ENCODE measurements around the gene OR2T33. TPM values are rescaled to one million over a fixed set of nuclear protein-coding genes. Genes with fewer than 3 reads are reported as not detected.
A peak's percentile ranks its signal among the peaks of the same experiment; 100 is the strongest.
"Not testable (repeated sequence)": the region's sequence is repeated elsewhere in the genome, so short reads cannot be mapped to it uniquely, and the experiment has no call there.

OR2T33 gene
- 1 to 10 TPM in 1 of 6 donors, not detected in 5; 1.6 TPM for polyA plus RNA-seq (ENCODE audit: low read depth in 6 of 6)

- no peak for ATAC-seq (ENCODE audit: low read depth in 2 of 2)
- H3K36me3 Mint-ChIP-seq = no peaks in the 10 kb centered on the region
- peak within 1 kb of the TSS in 1 of 6 donors; percentile 1 for H3K27ac Mint-ChIP-seq
- no peak for DNase-seq
- H3K4me1 Mint-ChIP-seq = no peaks in the 10 kb centered on the region
- H3K4me3 Mint-ChIP-seq = no peak within 1 kb of the TSS
- peaks cover 0 to 5% (median 0%) of the 10 kb centered on the region in 7 donors for H3K9me3 Mint-ChIP-seq
- H3K27me3 Mint-ChIP-seq = no peaks in the 10 kb centered on the region
These were observed at the start of gene OR2T33 for GRCh38 chr1:248277876-248278275. OR2T33 (minus strand) TSS chr1:248277976; CDS start chr1:248273814, 4,162 bp downstream.

GRCh38 chr1:248324468-248324867 is 46.7 kb upstream of the OR2T33 start, which contains the start of gene OR2M7:
OR2M7 (minus strand) TSS chr1:248324568; CDS start chr1:248324568, 0 bp downstream.
- no peak within 1 kb of the TSS for H3K4me3 Mint-ChIP-seq
- no peaks in the 10 kb centered on the region for H3K36me3 Mint-ChIP-seq
- peaks cover 0 to 6% (median 0%) of the 10 kb centered on the region in 7 donors for H3K9me3 Mint-ChIP-seq
- H3K27me3 Mint-ChIP-seq = peaks cover 0 to 8% (median 5%) of the 10 kb centered on the region in 3 donors
- ATAC-seq (ENCODE audit: low read depth in 2 of 2) = no peak
- H3K4me1 Mint-ChIP-seq = no peaks in the 10 kb centered on the region
- peak within 1 kb of the TSS in 1 of 6 donors; percentile 11 for H3K27ac Mint-ChIP-seq
- no peak for DNase-seq

- Mint-ChIP-seq H3K9me3 (peaks cover 5 to 43% (median 30%) of the 10 kb centered on the region in 7 donors), H3K36me3 (peaks cover 0 to 18% of the 10 kb centered on the region in 2 donors), H3K4me3 (no peak overlapping the region), H3K27me3 (peaks cover 0 to 22% (median 18%) of the 10 kb centered on the region in 3 donors), H3K4me1 (no peaks in the 10 kb centered on the region), H3K27ac (no peak overlapping the region)
- DNase-seq (no peak), ATAC-seq (ENCODE audit: low read depth in 2 of 2) (no peak)
These were observed 39.0 kb upstream of the OR2T33 start for GRCh38 chr1:248316796-248317195.

- not testable (repeated sequence) for H3K27ac Mint-ChIP-seq; H3K4me3 Mint-ChIP-seq; DNase-seq; H3K4me1 Mint-ChIP-seq; ATAC-seq (ENCODE audit: low read depth in 2 of 2); H3K27me3 Mint-ChIP-seq; H3K9me3 Mint-ChIP-seq; H3K36me3 Mint-ChIP-seq
These were observed 29.0 kb upstream of the OR2T33 start for GRCh38 chr1:248306740-248307139.

GRCh38 chr1:248306103-248306502 is 28.3 kb upstream of the OR2T33 start:
- no peak overlapping the region for H3K4me3 Mint-ChIP-seq
- ATAC-seq (ENCODE audit: low read depth in 2 of 2) = no peak
- H3K4me1 Mint-ChIP-seq = no peaks in the 10 kb centered on the region
- H3K27ac Mint-ChIP-seq = no peak overlapping the region
- peaks cover 0 to 3% (median 0%) of the 10 kb centered on the region in 3 donors for H3K27me3 Mint-ChIP-seq
- H3K36me3 Mint-ChIP-seq = no peaks in the 10 kb centered on the region
- H3K9me3 Mint-ChIP-seq = peaks cover 0 to 2% (median 0%) of the 10 kb centered on the region in 7 donors
- DNase-seq = no peak

- not testable (repeated sequence) for H3K9me3 Mint-ChIP-seq; ATAC-seq (ENCODE audit: low read depth in 2 of 2); DNase-seq; H3K4me3 Mint-ChIP-seq; H3K27me3 Mint-ChIP-seq; H3K36me3 Mint-ChIP-seq; H3K27ac Mint-ChIP-seq; H3K4me1 Mint-ChIP-seq
These were observed 27.9 kb upstream of the OR2T33 start for GRCh38 chr1:248305672-248306071.

GRCh38 chr1:248303324-248303723 is 25.5 kb upstream of the OR2T33 start, which contains the start of gene OR2T12:
OR2T12 (minus strand) TSS chr1:248303424; CDS start chr1:248295578, 7,846 bp downstream.
- DNase-seq = no peak
- peaks cover 0 to 3% (median 0%) of the 10 kb centered on the region in 3 donors for H3K27me3 Mint-ChIP-seq
- no peak within 1 kb of the TSS for H3K4me3 Mint-ChIP-seq
- H3K4me1 Mint-ChIP-seq = no peaks in the 10 kb centered on the region
- ATAC-seq (ENCODE audit: low read depth in 2 of 2) = no peak
- peaks cover 0 to 12% (median 0%) of the 10 kb centered on the region in 7 donors for H3K9me3 Mint-ChIP-seq
- no peaks in the 10 kb centered on the region for H3K36me3 Mint-ChIP-seq
- H3K27ac Mint-ChIP-seq = no peak within 1 kb of the TSS

- no peaks in the 10 kb centered on the region for H3K36me3 Mint-ChIP-seq
- H3K4me1 Mint-ChIP-seq = peaks cover 4 to 7% (median 5%) of the 10 kb centered on the region in 3 donors
- no peak for ATAC-seq (ENCODE audit: low read depth in 2 of 2)
- no peak overlapping the region for H3K4me3 Mint-ChIP-seq
- DNase-seq = no peak
- H3K27me3 Mint-ChIP-seq = no peaks in the 10 kb centered on the region
- H3K9me3 Mint-ChIP-seq = peaks cover 0 to 6% (median 0%) of the 10 kb centered on the region in 7 donors
- H3K27ac Mint-ChIP-seq = peak overlapping the region in 1 of 6 donors; percentile 7
These were observed 10.6 kb upstream of the OR2T33 start for GRCh38 chr1:248288391-248288790.

- H3K36me3 Mint-ChIP-seq; H3K27ac Mint-ChIP-seq; H3K4me1 Mint-ChIP-seq; ATAC-seq (ENCODE audit: low read depth in 2 of 2); DNase-seq; H3K27me3 Mint-ChIP-seq; H3K9me3 Mint-ChIP-seq; H3K4me3 Mint-ChIP-seq: not testable (repeated sequence)
These were observed 4.6 kb downstream of the OR2T33 start for GRCh38 chr1:248273225-248273624.

GRCh38 chr1:248268178-248268577 is 9.6 kb downstream of the OR2T33 start:
- no peaks in the 10 kb centered on the region for H3K27me3 Mint-ChIP-seq
- no peaks in the 10 kb centered on the region for H3K4me1 Mint-ChIP-seq
- H3K9me3 Mint-ChIP-seq = peaks cover 0 to 12% (median 5%) of the 10 kb centered on the region in 7 donors
- no peak overlapping the region for H3K4me3 Mint-ChIP-seq
- no peak for ATAC-seq (ENCODE audit: low read depth in 2 of 2)
- DNase-seq = no peak
- H3K27ac Mint-ChIP-seq = no peak overlapping the region
- H3K36me3 Mint-ChIP-seq = no peaks in the 10 kb centered on the region

- not testable (repeated sequence) for H3K27ac Mint-ChIP-seq; ATAC-seq (ENCODE audit: low read depth in 2 of 2); H3K4me1 Mint-ChIP-seq; H3K27me3 Mint-ChIP-seq; H3K4me3 Mint-ChIP-seq; DNase-seq
- peaks cover 10 to 12% of the 10 kb centered on the region in 2 donors for H3K36me3 Mint-ChIP-seq
- H3K9me3 Mint-ChIP-seq = peaks cover 5 to 31% (median 15%) of the 10 kb centered on the region in 7 donors
These were observed 18.5 kb downstream of the OR2T33 start for GRCh38 chr1:248259309-248259708.

- DNase-seq (peak; percentile 12), ATAC-seq (ENCODE audit: low read depth in 2 of 2) (no peak)
- Mint-ChIP-seq H3K4me1 (peaks cover 3 to 5% (median 4%) of the 10 kb centered on the region in 3 donors), H3K27ac (no peak overlapping the region), H3K4me3 (peak overlapping the region in 2 of 8 donors; percentile 32 to 61), H3K27me3 (peaks cover 8 to 13% (median 9%) of the 10 kb centered on the region in 3 donors), H3K9me3 (peaks cover 0 to 5% (median 2%) of the 10 kb centered on the region in 7 donors), H3K36me3 (no peaks in the 10 kb centered on the region)
These were observed 34.6 kb downstream of the OR2T33 start for GRCh38 chr1:248243204-248243603.

- Mint-ChIP-seq H3K27ac (no peak overlapping the region), H3K4me1 (peaks cover 3 to 5% (median 4%) of the 10 kb centered on the region in 3 donors), H3K9me3 (peaks cover 0 to 5% (median 0%) of the 10 kb centered on the region in 7 donors), H3K4me3 (no peak overlapping the region), H3K27me3 (peaks cover 7 to 14% (median 13%) of the 10 kb centered on the region in 3 donors), H3K36me3 (no peaks in the 10 kb centered on the region)
- DNase-seq = no peak
- no peak for ATAC-seq (ENCODE audit: low read depth in 2 of 2)
These were observed 38.3 kb downstream of the OR2T33 start for GRCh38 chr1:248239478-248239877.

- Mint-ChIP-seq H3K27ac (no peak within 1 kb of the TSS), H3K4me1 (no peaks in the 10 kb centered on the region), H3K9me3 (peaks cover 1 to 24% (median 9%) of the 10 kb centered on the region in 7 donors), H3K27me3 (peaks cover 0 to 20% (median 16%) of the 10 kb centered on the region in 3 donors), H3K4me3 (no peak within 1 kb of the TSS), H3K36me3 (peaks cover 0 to 8% of the 10 kb centered on the region in 2 donors)
- no peak for DNase-seq
- ATAC-seq (ENCODE audit: low read depth in 2 of 2) = no peak
These were observed 46.7 kb downstream of the OR2T33 start, which contains the start of gene OR2M4 for GRCh38 chr1:248231117-248231516. OR2M4 (plus strand) TSS chr1:248231417; CDS start chr1:248238929, 7,512 bp downstream.

Data from naive B cell (primary cell).